Skeletal muscle satellite cell (primary cell): ENCODE measurements around the gene ZNF324.

ENCODE experiments used
- H3K27me3 ChIP-seq: 2 replicates; pipeline ENCODE4 v1.7.0; 2013; ENCODE audit warnings: low read length; ENCODE audit not compliant: control insufficient read depth, insufficient read depth
- H3K36me3 ChIP-seq: 2 replicates; pipeline ENCODE4 v1.7.0; 2013; ENCODE audit warnings: mild to moderate bottlenecking, control low read depth, low read length; ENCODE audit not compliant: insufficient read depth
- H3K4me1 ChIP-seq: 2 replicates; pipeline ENCODE4 v1.7.0; 2013; ENCODE audit warnings: low read length; ENCODE audit not compliant: control insufficient read depth, insufficient read depth
- H3K4me2 ChIP-seq: 2 replicates; pipeline ENCODE4 v1.7.0; 2013; ENCODE audit warnings: mild to moderate bottlenecking, low read length
- H3K4me3 ChIP-seq: 2 replicates; pipeline ENCODE4 v1.7.0; 2013; ENCODE audit warnings: low read length
- H3K9ac ChIP-seq: 2 replicates; pipeline ENCODE4 v1.7.0; 2013; ENCODE audit warnings: mild to moderate bottlenecking, low read depth, low read length, moderate library complexity
- H3K9me3 ChIP-seq: replicated peaks from 2 replicates; pipeline ENCODE4 v1.7.0; 2013; ENCODE audit warnings: mild to moderate bottlenecking, control low read depth, low read length

The ZNF324 gene

DNA sequence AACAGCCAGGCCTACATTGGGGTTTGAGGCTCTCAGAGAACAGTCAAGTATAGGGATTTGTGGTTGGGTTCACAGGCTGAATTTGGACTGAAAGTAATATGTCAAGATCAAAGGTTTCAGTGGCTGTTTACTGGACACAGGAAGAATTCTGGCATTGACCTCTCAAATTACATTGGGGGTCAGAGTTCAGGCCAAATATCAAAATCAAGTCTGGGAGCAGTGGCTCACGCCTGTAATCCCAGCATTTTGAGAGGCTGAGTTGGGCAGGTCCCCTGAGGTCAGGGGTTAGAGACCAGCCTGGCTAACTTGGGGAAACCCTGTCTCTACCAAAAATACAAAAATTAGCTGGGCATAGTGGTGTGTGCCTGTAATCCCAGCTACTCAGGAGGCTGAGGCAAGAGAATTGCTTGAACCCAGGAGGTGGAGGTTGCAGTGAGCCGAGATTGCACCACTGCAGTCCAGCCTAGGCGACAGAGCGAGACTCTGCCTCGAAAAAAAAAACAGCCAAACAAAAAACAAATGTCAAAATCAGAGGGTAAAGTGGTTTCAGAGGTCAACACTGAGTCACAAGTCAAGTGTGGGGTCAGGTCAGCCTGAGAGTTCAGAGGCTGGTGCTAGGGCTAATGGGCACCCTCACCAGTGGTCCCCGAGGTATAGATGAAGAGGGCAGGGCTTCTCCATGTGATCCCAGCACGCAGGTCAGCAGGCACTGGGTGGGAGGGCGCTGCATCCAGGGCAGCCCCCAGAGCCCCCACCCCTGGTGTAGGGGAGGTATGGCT is 43.4 kb downstream of the ZNF324 start:
- Histone ChIP-seq H3K9me3 (no peaks in the 10 kb centered on the region), H3K4me3 (no peak overlapping the region), H3K9ac (no peak overlapping the region), H3K4me2 (no peak overlapping the region), H3K36me3 (peaks cover 7% of the 10 kb centered on the region), H3K4me1 (no peaks in the 10 kb centered on the region), H3K27me3 (no peaks in the 10 kb centered on the region)

DNA sequence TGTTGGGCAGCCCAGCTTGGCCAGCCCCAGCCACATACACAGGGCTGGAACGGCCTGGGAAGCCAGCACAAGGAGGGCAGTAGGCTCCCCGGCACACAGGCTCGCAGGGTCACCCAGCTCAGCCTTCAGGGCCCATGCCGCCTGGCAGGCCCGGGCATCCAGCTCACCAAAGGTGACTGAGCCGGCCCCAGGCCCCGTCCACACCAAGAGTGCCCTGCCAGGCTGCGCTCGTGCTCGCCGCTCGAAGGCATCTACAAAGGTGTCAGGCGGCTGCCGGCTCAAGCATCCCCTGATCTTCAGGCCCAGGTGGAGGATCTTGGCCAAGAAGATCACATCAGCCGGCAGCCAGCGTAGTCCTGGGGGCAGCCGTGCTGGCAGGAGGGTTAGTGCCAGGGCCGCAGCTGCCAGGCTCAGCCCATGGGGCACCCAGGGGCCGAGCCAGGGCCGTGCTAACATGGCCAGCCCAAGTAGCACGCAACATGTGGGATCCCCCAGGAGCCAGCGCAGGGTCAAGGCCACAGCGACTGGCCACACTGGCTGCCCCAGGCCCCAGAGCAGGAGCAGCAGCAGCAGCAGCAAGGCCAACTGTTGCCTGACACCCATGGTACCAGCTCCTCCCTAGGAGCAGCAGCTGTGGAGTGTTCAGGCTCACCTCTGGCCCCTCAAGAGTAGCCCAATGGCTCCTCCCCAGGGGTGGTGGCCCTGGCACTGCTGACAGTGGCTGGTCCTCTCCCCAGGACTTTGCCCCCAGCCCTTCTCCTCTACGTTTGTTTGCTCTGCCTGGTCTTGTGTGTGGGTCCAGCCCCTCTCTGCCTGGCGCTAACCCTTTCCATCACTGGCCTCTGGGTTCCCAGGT is 44.7 kb downstream of the ZNF324 start, which contains the start of gene SLC27A5:
TSS of gene SLC27A5 (minus strand) at position 640 of the 856 bp plus-strand sequence. CDS start at position 603, 37 bp downstream.
- Histone ChIP-seq H3K9ac (no peak within 1 kb of the TSS), H3K4me3 (no peak within 1 kb of the TSS), H3K4me1 (no peaks in the 10 kb centered on the region)

DNA sequence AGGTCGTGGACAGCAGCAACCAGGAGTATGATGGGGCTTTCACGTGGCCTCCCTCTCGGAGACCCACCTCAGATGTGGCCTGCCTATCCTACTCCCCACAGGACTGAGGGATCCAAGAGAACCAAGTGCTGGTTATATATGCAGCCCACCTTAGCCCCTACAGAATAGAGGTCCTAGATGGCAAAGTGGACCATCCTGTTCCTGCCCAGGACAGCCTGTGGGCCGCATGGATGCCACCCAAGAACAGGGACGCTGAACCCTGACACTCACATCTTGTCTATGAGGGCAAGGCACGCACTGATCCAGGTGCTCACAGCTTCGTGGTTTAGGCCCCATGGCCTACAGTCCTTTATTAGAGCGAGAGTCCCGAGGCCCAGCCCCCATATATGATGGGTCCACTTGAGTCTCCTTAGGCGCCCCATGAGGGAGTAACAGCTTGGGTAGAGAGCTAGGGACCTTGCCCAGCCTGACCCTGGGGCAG is 46.4 kb downstream of the ZNF324 start:
- peaks cover 10% of the 10 kb centered on the region for H3K4me1 ChIP-seq
- H3K9me3 ChIP-seq: no peaks in the 10 kb centered on the region
- no peaks in the 10 kb centered on the region for H3K27me3 ChIP-seq
- H3K9ac ChIP-seq: no peak overlapping the region
- H3K36me3 ChIP-seq: peaks cover 26% of the 10 kb centered on the region
- H3K4me3 ChIP-seq: no peak overlapping the region
- no peak overlapping the region for H3K4me2 ChIP-seq

More for the DNA sequence above, 44.7 kb downstream of the ZNF324 start, which contains the start of gene SLC27A5:
- no peaks in the 10 kb centered on the region for H3K27me3 ChIP-seq
- no peak within 1 kb of the TSS for H3K4me2 ChIP-seq
- H3K9me3 ChIP-seq: no peaks in the 10 kb centered on the region
- peaks cover 18% of the 10 kb centered on the region for H3K36me3 ChIP-seq

DNA sequence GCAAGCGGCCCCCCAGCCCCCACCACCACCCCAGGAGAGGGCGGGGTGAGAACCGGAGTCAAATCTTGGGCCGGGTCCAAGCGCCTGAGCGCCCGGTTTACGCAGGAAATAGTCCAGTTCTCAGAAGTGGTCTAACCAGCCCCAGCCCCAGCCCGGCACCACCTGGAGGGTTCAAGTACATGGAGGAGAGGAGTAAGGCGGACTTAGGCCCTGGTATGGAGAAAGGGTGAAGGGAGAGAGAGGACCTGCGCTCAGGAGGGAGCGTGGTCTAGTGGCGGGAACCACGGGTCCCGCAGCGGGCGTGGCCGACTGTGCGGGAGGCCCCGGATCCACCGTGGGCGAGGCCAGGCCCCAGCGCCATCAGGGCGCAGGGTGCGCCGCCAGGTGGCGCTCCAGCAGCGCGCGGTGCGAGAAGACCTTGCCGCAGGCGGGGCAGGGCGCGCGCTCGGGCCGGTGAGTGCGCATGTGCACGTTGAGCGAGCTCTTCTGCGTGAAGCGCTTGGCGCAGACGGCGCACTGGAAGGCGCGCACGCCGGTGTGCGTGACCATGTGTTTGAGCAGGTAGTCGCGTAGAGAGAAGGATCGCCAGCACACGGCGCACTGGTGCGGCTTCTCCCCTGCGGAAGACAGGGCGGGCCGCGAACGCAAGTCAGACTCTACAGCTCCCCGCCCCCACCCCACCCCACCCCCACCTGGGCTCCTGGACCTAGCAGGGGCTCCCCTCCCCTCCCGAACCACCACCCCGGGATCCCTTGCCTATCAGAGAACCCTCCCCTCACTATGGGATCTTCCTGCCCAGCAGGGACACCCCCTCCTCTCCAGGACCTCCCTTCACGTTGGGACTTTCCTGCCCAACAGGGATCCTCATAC is 47.0 kb downstream of the ZNF324 start:
- no peaks in the 10 kb centered on the region for H3K9me3 ChIP-seq
- H3K4me2 ChIP-seq: peak overlapping the region; percentile 28
- no peaks in the 10 kb centered on the region for H3K27me3 ChIP-seq
- H3K9ac ChIP-seq: no peak overlapping the region
- H3K4me3 ChIP-seq: no peak overlapping the region
- H3K4me1 ChIP-seq: peaks cover 12% of the 10 kb centered on the region
- H3K36me3 ChIP-seq: peaks cover 26% of the 10 kb centered on the region

DNA sequence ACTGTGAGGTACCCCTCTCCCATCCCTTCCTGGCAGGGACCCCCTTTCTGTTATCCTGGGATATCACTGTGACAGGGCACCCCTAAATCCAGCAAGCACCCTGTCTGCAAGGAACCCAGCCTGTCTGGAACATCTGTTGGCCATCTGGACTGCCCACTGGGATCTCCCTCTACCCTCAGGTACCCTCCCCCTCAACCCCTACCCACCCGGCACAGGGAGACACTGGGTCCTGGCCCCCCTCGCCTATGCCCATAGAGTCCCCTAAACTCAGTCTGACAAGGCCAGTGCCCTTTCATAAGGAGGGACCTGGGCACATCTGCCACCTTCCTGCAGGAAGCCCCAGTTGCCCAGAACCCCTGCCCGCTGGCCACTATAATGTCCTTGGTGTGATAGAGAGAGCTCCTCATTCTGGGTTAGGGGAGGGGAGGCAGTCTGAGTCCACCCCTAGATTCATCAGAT is 47.7 kb downstream of the ZNF324 start:
- H3K9ac ChIP-seq: no peak overlapping the region
- H3K4me1 ChIP-seq: peaks cover 12% of the 10 kb centered on the region

DNA sequence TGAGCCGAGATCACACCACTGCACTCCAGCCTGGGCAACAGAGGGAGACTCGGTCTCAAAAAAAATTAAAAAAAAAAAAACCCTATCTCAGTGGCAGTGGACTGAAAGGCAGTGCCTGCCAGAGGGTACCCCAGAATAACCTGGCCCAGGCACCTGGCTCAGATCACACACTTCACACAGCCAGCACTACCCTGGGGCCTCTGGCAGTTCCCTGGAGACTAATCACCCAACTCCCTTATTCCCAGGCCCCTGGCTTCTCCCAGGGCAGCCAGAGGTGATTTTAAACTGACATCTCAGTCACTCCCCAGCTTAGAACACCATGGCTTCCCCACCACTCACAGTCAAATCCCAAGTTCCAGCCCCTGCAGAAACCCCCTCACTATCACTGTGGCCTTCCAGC is 48.4 kb downstream of the ZNF324 start:
- H3K9me3 ChIP-seq: no peaks in the 10 kb centered on the region
- no peaks in the 10 kb centered on the region for H3K27me3 ChIP-seq
- H3K4me2 ChIP-seq: no peak overlapping the region
- no peak overlapping the region for H3K9ac ChIP-seq
- no peak overlapping the region for H3K4me3 ChIP-seq
- peaks cover 26% of the 10 kb centered on the region for H3K36me3 ChIP-seq
- H3K4me1 ChIP-seq: peaks cover 12% of the 10 kb centered on the region

More for the DNA sequence above, 47.7 kb downstream of the ZNF324 start:
- peak overlapping the region; percentile 28 for H3K4me2 ChIP-seq
- H3K27me3 ChIP-seq: no peaks in the 10 kb centered on the region
- no peaks in the 10 kb centered on the region for H3K9me3 ChIP-seq
- no peak overlapping the region for H3K4me3 ChIP-seq
- H3K36me3 ChIP-seq: peaks cover 26% of the 10 kb centered on the region

DNA sequence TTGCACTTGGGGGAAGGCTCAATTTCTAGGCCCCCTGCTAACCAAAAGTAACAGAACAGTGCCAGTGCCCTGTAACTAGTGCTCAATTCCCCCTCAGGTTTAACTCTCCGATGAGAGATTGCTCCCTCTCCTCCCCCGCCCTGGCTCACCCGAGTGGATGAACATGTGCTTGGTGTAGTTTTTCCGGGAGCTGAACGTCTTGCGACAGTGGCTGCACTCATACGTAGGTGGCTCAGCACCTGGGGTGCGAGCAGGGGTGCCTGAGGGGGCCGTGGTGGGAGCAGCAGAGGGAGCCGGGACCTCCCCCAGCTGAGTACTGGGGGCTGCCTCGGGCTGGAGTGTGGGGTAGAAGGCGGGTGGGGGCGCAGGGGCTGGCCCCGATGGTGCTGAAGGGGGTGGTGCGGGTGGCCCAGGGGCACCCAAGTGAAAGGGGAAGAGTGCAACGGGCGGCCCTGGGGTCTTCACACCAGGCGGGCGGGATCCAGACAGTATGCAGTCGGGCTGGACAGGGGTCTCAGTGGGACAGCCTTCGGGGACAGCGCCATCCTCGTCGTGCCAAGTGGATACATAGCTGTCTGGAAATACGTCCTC is 49.5 kb downstream of the ZNF324 start:
- Histone ChIP-seq H3K9ac (no peak overlapping the region), H3K36me3 (peaks cover 26% of the 10 kb centered on the region), H3K4me1 (peaks cover 12% of the 10 kb centered on the region), H3K27me3 (no peaks in the 10 kb centered on the region), H3K4me3 (no peak overlapping the region), H3K4me2 (no peak overlapping the region), H3K9me3 (no peaks in the 10 kb centered on the region)

DNA sequence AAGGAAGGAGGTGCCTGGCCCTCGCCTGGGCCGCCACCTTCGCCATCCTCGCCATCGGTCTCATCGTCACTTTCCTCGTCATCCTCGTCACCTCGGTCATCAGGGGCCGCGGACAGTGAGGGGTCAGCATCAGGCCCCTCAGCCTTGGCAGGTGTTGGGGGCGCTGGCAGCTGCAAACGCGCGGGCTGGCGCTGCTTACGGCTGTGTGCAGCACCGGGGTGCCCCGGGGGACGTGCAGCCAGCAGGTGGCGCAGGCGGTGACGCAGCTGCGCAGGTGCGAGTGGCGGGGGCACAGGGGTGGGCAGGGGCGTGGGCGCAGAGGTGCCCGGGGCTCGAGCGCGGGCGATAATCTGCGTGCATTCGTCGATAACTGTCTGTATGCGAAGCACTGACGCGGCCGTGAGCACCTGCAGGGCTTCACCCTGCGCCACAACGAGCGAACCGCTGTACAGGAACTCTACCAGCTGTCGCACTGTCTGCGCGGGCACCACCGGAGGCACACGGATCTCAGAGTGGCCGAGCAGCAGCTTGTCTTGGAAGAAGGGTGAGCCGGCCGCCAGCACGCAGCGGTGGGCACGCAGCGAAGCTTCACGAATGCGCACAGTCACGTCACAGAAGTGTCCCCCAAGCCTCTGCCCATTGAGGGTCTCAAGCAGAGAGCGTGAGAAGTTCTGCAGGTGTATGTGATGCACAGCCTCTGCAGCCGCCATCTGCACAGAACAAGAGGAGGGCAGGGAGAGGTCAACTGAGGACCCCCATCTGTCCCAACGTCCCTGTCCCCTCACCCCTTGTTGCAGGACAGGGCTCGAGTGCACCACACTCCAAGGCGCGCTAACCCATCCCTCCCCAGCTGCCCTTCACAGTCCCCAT is 50.3 kb downstream of the ZNF324 start:
- Histone ChIP-seq H3K9ac (no peak overlapping the region), H3K27me3 (no peaks in the 10 kb centered on the region), H3K4me1 (peaks cover 12% of the 10 kb centered on the region), H3K4me2 (peak overlapping the region; percentile 100), H3K36me3 (peaks cover 26% of the 10 kb centered on the region), H3K9me3 (no peaks in the 10 kb centered on the region), H3K4me3 (no peak overlapping the region)

DNA sequence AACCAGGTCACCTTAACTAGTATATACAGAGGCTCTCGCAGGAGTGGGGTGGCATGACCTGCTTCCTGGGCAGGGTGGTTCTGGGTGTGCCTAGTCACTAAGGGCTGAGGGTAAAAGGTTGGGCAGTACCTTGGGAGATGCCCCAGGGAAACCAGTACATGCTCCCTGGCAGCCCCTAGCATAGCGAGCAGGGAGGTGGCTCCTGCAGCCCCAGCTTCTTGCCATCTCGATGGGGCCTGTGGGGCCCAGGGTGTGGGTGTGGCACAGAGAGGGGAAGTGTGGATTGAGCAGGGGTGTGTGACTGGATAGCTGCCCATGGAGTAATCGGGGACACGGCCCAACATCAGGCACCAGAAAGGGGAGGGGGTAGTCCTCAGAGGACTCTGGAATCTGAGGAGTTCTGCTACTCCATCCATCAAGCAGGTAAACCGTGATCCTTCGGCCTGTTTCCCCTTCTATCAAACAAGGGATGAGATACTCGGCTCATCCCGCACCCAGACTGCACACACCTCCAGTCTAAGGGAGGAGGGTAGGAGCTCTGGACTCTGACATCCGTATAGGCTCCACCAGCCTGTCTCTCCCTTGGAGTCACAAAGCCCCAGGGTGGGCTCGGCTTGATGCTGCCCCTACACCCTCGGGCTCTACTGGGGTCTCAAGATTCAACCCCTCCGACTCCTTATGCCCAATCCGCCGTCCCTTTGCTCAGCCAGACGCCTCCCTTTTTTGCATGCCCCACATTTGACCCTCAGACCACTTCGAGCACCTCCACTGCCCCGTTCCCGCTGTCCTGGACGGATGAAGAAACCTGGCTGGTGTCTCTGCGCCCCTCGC is 51.6 kb downstream of the ZNF324 start:
- H3K4me1 ChIP-seq: peaks cover 12% of the 10 kb centered on the region
- H3K36me3 ChIP-seq: peaks cover 20% of the 10 kb centered on the region
- no peaks in the 10 kb centered on the region for H3K27me3 ChIP-seq
- H3K4me2 ChIP-seq: peak overlapping the region; percentile 100
- peak overlapping the region; percentile 100 for H3K9ac ChIP-seq
- peak overlapping the region; percentile 88 for H3K4me3 ChIP-seq
- H3K9me3 ChIP-seq: no peaks in the 10 kb centered on the region
